Lung microvascular endothelial cell (primary cell): Measurements from ENCODE around the gene PSMD13. TPM values are rescaled to one million over a fixed set of nuclear protein-coding genes. Genes with fewer than 3 reads are reported as not detected.

Source experiments
- DNase-seq, 2 donors: peaks; one replicate each; pipeline versions ENCODE4 v3.0.0 to v3.0.0-alpha.2; 2010; ENCODE audit warnings: low read depth in 2 of 2
- total RNA-seq: library from RNA; depleted of rRNA; stranded (reverse); fragments of >200 nt; gene quantifications from 2 replicates; pipeline ENCODE4 v1.2.1, GENCODE V29; 2014

PSMD13 gene
- total RNA-seq, 1 donor from 2014 or later, result 141 TPM

DNA sequence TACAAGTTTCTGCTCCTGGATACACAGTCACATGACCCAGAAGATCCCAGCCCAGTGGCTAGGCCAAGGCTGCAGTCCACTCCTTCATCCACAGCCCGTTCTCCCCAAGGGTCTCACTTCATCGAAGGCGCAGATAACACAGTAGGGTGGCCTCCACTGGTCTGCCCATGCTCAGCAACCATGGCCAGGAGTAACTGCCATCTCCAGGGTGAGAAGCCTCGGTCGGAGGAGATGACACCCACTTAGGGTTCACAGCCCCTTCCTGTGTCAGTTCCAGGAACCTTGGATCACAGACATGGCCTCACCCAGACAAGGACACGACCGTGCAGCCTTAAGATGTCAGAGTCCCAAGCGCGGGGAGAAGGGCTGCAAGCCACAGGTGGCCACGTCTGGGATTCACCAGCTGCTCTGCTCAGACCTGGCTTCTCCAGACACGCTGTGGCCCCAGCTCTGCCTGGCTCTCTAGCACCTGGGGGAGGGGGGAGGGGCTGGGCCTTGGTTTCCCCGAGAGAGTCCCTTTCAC, 32.1 kb upstream of the PSMD13 start:
- DNase-seq, result no peak

DNA sequence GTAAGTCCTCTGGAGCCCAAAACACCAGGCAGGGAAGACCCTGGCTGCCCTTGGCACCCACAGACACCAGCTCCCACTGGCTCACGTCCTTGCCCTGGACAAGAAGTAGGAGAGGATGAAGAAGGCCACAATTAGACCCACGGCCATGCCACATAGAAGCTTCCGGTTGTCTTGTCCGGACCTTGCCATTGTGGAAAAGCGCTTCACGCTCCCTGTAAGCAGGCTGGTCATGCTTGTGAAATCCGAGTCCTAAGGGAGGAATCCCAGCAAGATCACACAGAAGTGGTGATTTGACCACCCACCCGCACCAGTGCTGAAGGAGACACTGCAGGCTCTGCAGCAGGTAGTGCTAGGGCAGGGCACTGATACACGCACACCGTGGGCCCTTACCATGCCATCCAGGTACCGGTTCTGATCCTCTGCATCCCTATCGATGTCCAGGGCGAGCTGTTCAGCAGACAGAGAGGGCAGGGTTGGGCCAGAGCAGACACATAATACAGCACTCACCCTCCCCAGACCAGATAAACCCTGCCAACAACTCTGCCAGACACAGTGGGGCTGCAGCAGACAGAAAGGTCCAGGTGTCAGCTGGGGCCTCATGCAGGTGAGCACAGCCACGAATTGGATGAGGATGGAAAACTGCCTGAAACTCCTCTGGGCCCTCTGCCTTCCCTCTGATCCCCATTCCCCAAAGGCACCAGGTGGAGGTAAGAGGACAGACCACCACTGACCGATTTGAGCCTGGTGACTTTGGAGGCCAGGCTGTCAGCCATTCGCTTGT, 31.4 kb upstream of the PSMD13 start:
- no peak for DNase-seq

- DNase-seq, result peak in 1 of 2 donors; percentile 2
Observed at GRCh38 chr11:206002-206384, 30.8 kb upstream of the PSMD13 start.

GRCh38 chr11:206526-207207, 30.1 kb upstream of the PSMD13 start:
- peak; percentile 41 to 51 for DNase-seq

DNA sequence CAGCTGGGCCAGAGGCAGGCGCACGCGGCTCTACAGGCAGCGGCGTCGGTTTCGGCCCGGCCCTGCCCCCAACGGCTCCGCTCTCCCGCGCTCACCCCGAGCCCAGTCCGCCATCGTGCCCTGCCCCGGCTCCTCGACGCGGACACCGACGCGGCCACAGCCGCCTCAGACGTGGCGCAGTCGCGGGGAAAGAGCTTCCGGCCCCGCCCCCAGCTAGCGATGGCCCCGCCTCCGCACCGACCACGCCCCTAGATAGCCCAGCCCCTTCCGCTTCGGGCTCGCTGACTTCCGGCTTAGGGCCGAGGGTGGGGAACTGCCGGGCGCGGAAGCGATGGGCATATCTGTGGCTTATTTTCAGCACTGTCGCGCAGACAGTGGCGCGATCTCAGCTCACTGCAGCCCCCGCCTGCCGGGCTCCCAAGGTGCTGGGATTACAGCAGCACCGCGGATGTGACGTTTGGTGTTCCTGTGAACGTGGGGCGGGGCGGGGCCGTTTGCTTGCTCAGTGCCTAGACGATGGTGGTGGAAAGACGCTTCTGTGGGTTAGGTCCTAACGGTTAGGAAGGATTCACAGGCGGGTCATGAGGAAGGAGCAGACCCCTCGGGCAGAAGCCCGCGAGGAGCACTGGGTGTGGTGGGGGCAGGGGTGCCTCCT, 29.4 kb upstream of the PSMD13 start, which contains the start of the genes BET1L and RIC8A:
BET1L (minus strand) TSS at position 192 of the 655 bp plus-strand sequence; CDS start at position 114, 78 bp downstream.
RIC8A (plus strand) TSS at position 501 of the 655 bp plus-strand sequence. CDS start 1,147 bp downstream, outside the sequence.
- peak; percentile 98 to 99 for DNase-seq

DNA sequence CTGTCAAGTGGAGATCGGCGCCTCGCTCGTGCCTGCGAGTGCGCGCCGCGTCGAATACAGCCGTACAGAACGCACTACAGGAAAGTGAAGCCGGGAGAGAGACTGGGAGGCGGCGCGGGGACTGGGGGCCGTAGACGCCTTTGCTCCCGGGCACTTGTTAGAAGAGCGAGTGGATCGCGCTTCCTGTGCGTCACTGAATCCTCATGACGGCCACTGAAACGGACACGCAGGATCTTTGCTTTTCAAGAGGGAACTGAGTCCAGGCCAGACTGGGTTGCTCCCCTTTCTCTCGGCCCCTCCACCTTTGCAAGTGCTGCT, 29.0 kb upstream of the PSMD13 start:
- peak; percentile 83 to 87 for DNase-seq

- peak; percentile 78 to 83 for DNase-seq
Observed at GRCh38 chr11:208181-208916, 28.4 kb upstream of the PSMD13 start.

DNA sequence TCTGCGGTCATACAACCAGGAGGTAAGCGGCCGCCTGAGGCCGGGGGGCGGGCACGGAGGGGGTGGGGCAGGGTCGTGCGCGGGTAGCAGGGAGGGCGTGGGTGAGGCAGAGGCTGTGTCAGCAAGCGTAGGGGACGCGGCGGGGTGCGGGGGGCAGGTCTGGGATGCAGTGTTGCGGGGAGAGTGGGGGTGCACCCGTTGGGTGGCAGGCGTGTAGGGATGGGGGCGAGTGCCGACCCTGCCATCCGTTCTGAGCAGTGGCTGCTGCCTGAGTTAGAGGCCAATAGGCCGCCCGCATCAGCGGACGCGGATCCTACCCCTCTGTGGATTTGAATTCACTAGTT, 27.9 kb upstream of the PSMD13 start:
- peak in 1 of 2 donors; percentile 15 for DNase-seq

- peak; percentile 28 to 31 for DNase-seq
Observed at GRCh38 chr11:209275-210121, 27.3 kb upstream of the PSMD13 start.

DNA sequence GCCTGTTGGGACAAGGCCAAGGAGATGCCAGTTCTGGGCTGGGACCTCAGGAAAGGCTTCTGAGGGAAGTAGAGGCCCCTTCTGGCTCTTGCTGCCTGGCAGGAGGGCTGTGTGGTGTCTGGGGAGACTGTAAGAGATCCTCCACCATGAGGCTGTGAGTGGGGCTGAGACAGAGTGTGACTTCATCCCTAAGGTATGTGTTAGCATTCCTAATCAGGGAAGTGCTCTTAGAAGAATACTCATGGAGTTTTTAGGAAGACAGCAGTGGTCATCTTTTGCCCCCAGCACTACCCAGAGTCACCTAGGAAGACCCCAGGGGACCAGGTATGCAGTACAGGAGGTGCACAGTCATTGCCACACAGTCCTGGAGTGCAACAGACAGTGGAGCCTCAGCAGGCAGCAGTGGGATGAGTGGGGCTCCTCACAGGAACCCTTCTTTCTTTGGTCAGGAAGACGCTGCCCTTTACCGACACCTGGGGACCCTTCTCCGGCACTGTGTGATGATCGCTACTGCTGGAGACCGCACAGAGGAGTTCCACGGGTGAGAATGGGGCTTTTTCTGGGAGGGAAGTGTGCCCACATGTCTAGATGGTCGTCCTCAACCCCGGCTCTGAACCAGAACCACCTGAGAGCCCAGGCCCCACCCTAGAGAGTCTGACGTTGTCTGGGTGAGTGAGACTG, 26.5 kb upstream of the PSMD13 start:
- peak in 1 of 2 donors; percentile 64 for DNase-seq

GRCh38 chr11:210803-211180, 26.0 kb upstream of the PSMD13 start:
- DNase-seq, result no peak

- DNase-seq, result no peak
Observed at GRCh38 chr11:211295-211694, 25.5 kb upstream of the PSMD13 start.

DNA sequence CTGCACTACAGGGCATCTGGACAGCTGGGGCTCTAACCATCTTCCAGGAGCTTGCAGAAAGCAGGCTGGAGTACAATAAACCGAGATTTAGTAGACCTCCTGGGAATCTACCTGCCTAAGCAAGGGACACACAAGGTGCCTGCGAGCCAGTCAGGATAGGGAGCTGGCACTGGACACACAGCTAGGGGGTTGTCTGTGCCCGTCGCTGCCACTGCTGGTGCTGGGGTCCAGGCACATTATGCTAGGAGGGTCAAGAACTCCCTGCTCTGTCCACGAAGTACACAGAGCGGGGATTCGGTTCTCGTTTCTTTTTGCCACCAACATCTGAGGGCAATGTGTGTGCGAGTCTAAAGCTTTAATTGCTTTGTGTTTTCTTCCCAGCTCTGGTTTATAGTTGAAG, 25.0 kb upstream of the PSMD13 start:
- DNase-seq, result no peak

DNA sequence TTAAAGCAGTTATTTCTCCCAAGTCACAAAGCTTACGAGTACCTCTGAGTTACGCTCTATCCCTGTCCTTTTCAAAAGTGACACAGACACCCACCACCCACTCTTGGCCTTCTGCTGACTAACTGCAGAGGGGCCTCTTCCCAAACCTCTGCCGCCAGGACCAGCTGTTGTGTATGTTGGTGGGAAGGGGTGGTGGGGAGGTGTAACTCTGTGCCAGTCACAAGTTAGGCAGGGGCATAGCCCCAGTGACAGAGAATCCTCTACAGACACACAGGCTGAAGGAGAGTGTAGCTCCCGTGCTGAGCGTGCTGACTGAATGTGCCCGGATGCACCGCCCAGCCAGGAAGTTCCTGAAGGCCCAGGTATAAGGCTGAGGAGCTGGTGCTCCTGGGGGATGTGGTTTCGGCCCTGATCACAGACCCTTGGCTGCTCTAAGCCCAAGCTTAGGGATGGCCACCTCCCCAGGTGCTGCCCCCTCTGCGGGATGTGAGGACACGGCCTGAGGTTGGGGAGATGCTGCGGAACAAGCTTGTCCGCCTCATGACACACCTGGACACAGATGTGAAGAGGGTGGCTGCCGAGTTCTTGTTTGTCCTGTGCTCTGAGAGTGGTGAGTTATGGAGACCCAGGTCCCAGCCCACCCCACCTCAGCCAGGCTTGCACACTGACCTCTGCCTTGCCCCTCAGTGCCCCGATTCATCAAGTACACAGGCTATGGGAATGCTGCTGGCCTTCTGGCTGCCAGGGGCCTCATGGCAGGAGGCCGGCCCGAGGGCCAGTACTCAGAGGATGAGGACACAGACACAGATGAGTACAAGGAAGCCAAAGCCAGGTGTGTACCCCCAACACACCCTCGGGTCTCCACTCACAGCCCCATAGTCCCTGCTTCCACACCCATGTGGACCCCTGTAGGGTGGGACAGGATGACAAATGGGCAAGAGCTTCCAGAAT, 24.4 kb upstream of the PSMD13 start:
- no peak for DNase-seq

DNA sequence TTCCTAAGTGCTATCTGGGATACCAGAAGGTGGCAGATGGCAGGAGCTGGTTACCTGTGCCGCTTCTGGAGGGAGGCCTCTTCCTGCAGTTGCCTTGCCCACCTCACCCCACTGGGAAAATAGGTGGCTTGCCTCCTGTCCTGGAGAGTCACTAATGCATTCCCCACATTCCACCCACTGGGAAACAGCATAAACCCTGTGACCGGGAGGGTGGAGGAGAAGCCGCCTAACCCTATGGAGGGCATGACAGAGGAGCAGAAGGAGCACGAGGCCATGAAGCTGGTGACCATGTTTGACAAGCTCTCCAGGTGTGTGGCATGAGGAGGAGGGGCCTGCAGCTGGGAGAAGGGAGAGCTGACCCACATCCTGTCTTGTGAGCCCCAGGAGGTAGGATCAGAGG, 23.7 kb upstream of the PSMD13 start:
- DNase-seq, result no peak

- DNase-seq, result no peak
Observed at GRCh38 chr11:214083-214482, 22.7 kb upstream of the PSMD13 start.

GRCh38 chr11:215581-216037, 21.2 kb upstream of the PSMD13 start:
- no peak for DNase-seq

GRCh38 chr11:216081-216974, 20.4 kb upstream of the PSMD13 start:
- no peak for DNase-seq
